ENCODE measurements around the gene OR51E1.

OR51E1 gene

DNA sequence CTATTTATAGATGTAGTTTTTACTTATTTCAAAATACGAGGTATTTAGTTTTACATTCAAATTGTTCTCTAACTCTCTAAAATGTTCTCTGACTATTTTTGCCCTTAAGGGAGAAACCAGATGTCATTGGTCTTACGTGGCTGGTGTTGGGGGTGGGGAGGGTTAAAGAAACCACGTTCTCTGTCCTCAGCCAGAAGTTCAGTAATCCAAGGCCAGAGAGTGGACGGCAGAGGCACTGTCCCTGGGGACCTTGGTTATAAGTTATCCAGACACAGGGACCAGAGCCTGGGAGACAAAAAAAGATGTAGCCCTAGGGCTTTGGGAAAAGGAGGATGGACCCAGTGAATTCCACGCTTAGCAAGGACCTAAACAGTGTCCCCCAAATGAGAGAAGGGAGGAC lies 706 bp upstream of the OR51E1 start:
- no peak overlapping the region for H2AK5ac ChIP-seq (ENCODE audit: low read length)
- no peak overlapping the region for H2BK5ac ChIP-seq (ENCODE audit: low read length)
- H3K36me3 ChIP-seq (ENCODE audit: control insufficient read depth, insufficient read depth, low read length): no peaks in the 10 kb centered on the region
- H3K4me1 ChIP-seq (ENCODE audit: control insufficient read depth, low read depth, low read length): no peaks in the 10 kb centered on the region
- H2BK15ac ChIP-seq (replicated peaks; ENCODE audit: low read depth): no peak overlapping the region
- no CpG with 5 or more reads among the region's 5 CpGs for WGBS (ENCODE audit: extremely low coverage, insufficient coverage, low lambda C conversion rate)
- no peak overlapping the region for H2BK120ac ChIP-seq (ENCODE audit: low read depth, low read length)
- H3K79me1 ChIP-seq (ENCODE audit: low read length): no peaks in the 10 kb centered on the region
- H3K23ac ChIP-seq (ENCODE audit: low read length): no peak overlapping the region
- no peak overlapping the region for H3K27ac ChIP-seq (ENCODE audit: low read depth, low read length)
- H3K56ac ChIP-seq (ENCODE audit: low read length): no peak overlapping the region
- H3K4me2 ChIP-seq (ENCODE audit: low read length): no peak overlapping the region
- no peaks in the 10 kb centered on the region for H3K79me2 ChIP-seq (ENCODE audit: control insufficient read depth, insufficient read depth, low read length)
- H3K4me3 ChIP-seq (ENCODE audit: low read length): no peak overlapping the region
- no peak for DNase-seq
- no peak overlapping the region for H4K5ac ChIP-seq (ENCODE audit: low read length)
- no peak overlapping the region for H4K8ac ChIP-seq (ENCODE audit: low read depth, low read length)
- no peak overlapping the region for H3K4ac ChIP-seq (ENCODE audit: low read depth, low read length)
- H3K18ac ChIP-seq (ENCODE audit: low read length): no peak overlapping the region
- no peaks in the 10 kb centered on the region for H3K27me3 ChIP-seq (ENCODE audit: insufficient read depth, low read length, poor library complexity)
- H3K9ac ChIP-seq (ENCODE audit: low read length): no peak overlapping the region

DNA sequence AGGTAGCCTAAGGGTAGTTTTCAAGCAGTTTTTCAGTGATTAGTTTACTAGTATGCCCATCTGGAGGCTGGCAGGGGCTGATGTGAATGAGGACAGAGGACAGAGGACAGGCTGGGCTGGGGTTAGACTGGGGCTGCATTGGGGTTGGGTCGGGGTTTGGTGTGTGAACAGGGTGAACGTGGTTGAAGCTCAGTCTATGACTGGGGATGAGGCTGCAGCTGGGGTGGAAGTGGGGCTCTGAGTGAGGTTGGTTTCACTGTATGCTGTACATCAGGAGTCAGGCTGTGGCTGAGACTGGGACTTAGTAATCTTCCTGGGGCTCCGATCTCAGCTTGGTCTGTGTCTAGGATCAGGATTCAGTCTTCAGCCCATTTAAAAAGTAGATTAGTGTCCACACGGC lies 451 bp downstream of the OR51E1 start:
- Histone ChIP-seq H2BK15ac (replicated peaks; ENCODE audit: low read depth) (no peak overlapping the region), H3K79me1 (ENCODE audit: low read length) (no peaks in the 10 kb centered on the region), H3K23ac (ENCODE audit: low read length) (no peak overlapping the region), H3K4ac (ENCODE audit: low read depth, low read length) (no peak overlapping the region), H3K79me2 (ENCODE audit: control insufficient read depth, insufficient read depth, low read length) (no peaks in the 10 kb centered on the region), H3K56ac (ENCODE audit: low read length) (no peak overlapping the region), H3K9ac (ENCODE audit: low read length) (no peak overlapping the region), H3K18ac (ENCODE audit: low read length) (no peak overlapping the region), H4K5ac (ENCODE audit: low read length) (no peak overlapping the region), H3K4me1 (ENCODE audit: control insufficient read depth, low read depth, low read length) (no peaks in the 10 kb centered on the region), H3K4me3 (ENCODE audit: low read length) (no peak overlapping the region), H3K27ac (ENCODE audit: low read depth, low read length) (no peak overlapping the region), H4K8ac (ENCODE audit: low read depth, low read length) (no peak overlapping the region), H3K27me3 (ENCODE audit: insufficient read depth, low read length, poor library complexity) (no peaks in the 10 kb centered on the region), H3K36me3 (ENCODE audit: control insufficient read depth, insufficient read depth, low read length) (no peaks in the 10 kb centered on the region), H2BK120ac (ENCODE audit: low read depth, low read length) (no peak overlapping the region), H2BK5ac (ENCODE audit: low read length) (no peak overlapping the region), H2AK5ac (ENCODE audit: low read length) (no peak overlapping the region), H3K4me2 (ENCODE audit: low read length) (no peak overlapping the region)
- WGBS (ENCODE audit: extremely low coverage, insufficient coverage, low lambda C conversion rate): no CpG with 5 or more reads among the region's 4 CpGs
- DNase-seq: no peak

DNA sequence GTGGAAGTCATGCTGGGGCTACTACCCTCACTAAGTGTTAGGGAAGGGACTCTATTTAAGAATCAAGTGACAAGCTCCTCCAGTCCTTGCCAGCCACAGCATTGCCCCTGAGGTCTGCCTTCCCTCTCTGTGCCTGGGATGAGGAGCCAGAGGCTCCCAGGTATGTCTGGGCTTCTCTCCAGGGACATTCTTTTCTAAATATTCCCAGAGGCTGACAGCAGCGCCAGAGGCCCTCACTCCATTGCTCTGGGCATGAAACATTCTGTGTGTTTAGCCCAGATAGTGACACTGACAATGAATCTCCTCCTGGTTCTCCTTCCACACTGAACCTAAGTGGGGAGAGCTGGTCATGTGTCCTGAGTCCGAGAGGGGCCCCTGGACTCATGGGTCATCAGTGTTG lies 2.2 kb downstream of the OR51E1 start:
- Histone ChIP-seq H3K23ac (ENCODE audit: low read length) (no peak overlapping the region), H3K18ac (ENCODE audit: low read length) (no peak overlapping the region), H3K4ac (ENCODE audit: low read depth, low read length) (no peak overlapping the region), H3K9ac (ENCODE audit: low read length) (no peak overlapping the region), H2BK5ac (ENCODE audit: low read length) (no peak overlapping the region), H2BK120ac (ENCODE audit: low read depth, low read length) (no peak overlapping the region), H3K36me3 (ENCODE audit: control insufficient read depth, insufficient read depth, low read length) (no peaks in the 10 kb centered on the region), H2BK15ac (replicated peaks; ENCODE audit: low read depth) (no peak overlapping the region), H4K5ac (ENCODE audit: low read length) (no peak overlapping the region), H3K4me1 (ENCODE audit: control insufficient read depth, low read depth, low read length) (no peaks in the 10 kb centered on the region), H3K79me2 (ENCODE audit: control insufficient read depth, insufficient read depth, low read length) (no peaks in the 10 kb centered on the region), H3K4me2 (ENCODE audit: low read length) (no peak overlapping the region), H3K4me3 (ENCODE audit: low read length) (no peak overlapping the region), H3K27ac (ENCODE audit: low read depth, low read length) (no peak overlapping the region), H3K27me3 (ENCODE audit: insufficient read depth, low read length, poor library complexity) (no peaks in the 10 kb centered on the region), H2AK5ac (ENCODE audit: low read length) (no peak overlapping the region), H3K56ac (ENCODE audit: low read length) (no peak overlapping the region), H3K79me1 (ENCODE audit: low read length) (no peaks in the 10 kb centered on the region), H4K8ac (ENCODE audit: low read depth, low read length) (no peak overlapping the region)
- no peak for DNase-seq
- no CpG with 5 or more reads among the region's 2 CpGs for WGBS (ENCODE audit: extremely low coverage, insufficient coverage, low lambda C conversion rate)

DNA sequence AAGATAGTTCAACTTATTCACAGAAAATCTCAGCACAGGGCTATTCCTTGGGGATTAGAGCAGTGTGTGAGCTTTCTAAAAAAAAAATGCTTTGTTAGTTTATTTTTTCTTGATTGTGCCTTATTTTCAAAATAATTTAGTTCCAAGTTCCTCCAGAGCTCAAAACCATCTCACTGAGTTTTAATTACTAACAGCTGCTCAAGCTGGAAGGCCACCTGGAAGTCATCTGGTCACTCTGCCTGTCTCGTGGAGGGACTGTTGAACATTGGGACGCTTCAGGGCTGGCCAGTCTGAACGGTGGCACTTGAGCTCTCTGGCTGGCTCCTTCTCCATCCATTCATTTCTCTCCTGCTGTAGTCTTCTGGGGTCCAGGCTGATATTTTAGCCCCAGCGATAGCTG lies 4.0 kb downstream of the OR51E1 start:
- no peaks in the 10 kb centered on the region for H3K36me3 ChIP-seq (ENCODE audit: control insufficient read depth, insufficient read depth, low read length)
- H3K79me1 ChIP-seq (ENCODE audit: low read length): no peaks in the 10 kb centered on the region
- H3K23ac ChIP-seq (ENCODE audit: low read length): no peak overlapping the region
- no peak overlapping the region for H3K18ac ChIP-seq (ENCODE audit: low read length)
- H3K56ac ChIP-seq (ENCODE audit: low read length): no peak overlapping the region
- H4K5ac ChIP-seq (ENCODE audit: low read length): no peak overlapping the region
- WGBS (ENCODE audit: extremely low coverage, insufficient coverage, low lambda C conversion rate): no CpG with 5 or more reads among the region's 4 CpGs
- no peaks in the 10 kb centered on the region for H3K4me1 ChIP-seq (ENCODE audit: control insufficient read depth, low read depth, low read length)
- no peak for DNase-seq
- no peak overlapping the region for H3K4me2 ChIP-seq (ENCODE audit: low read length)
- H4K8ac ChIP-seq (ENCODE audit: low read depth, low read length): no peak overlapping the region
- no peak overlapping the region for H3K4ac ChIP-seq (ENCODE audit: low read depth, low read length)
- H3K9ac ChIP-seq (ENCODE audit: low read length): no peak overlapping the region
- no peak overlapping the region for H2BK15ac ChIP-seq (replicated peaks; ENCODE audit: low read depth)
- no peaks in the 10 kb centered on the region for H3K79me2 ChIP-seq (ENCODE audit: control insufficient read depth, insufficient read depth, low read length)
- H3K27me3 ChIP-seq (ENCODE audit: insufficient read depth, low read length, poor library complexity): no peaks in the 10 kb centered on the region
- no peak overlapping the region for H3K27ac ChIP-seq (ENCODE audit: low read depth, low read length)
- no peak overlapping the region for H2BK5ac ChIP-seq (ENCODE audit: low read length)
- no peak overlapping the region for H2BK120ac ChIP-seq (ENCODE audit: low read depth, low read length)
- H3K4me3 ChIP-seq (ENCODE audit: low read length): no peak overlapping the region
- no peak overlapping the region for H2AK5ac ChIP-seq (ENCODE audit: low read length)

DNA sequence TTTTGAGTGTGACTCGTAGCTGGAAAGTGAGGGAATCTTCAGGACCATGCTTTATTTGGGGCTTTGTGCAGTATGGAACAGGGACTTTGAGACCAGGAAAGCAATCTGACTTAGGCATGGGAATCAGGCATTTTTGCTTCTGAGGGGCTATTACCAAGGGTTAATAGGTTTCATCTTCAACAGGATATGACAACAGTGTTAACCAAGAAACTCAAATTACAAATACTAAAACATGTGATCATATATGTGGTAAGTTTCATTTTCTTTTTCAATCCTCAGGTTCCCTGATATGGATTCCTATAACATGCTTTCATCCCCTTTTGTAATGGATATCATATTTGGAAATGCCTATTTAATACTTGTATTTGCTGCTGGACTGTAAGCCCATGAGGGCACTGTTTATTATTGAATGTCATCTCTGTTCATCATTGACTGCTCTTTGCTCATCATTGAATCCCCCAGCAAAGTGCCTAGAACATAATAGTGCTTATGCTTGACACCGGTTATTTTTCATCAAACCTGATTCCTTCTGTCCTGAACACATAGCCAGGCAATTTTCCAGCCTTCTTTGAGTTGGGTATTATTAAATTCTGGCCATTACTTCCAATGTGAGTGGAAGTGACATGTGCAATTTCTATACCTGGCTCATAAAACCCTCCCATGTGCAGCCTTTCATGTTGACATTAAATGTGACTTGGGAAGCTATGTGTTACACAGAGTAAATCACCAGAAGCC lies 11.0 kb downstream of the OR51E1 start:
- no CpG with 5 or more reads among the region's 2 CpGs for WGBS (ENCODE audit: extremely low coverage, insufficient coverage, low lambda C conversion rate)

More for the DNA sequence above, 11.0 kb downstream of the OR51E1 start:
- Histone ChIP-seq H2BK15ac (replicated peaks; ENCODE audit: low read depth) (no peak overlapping the region), H3K4ac (ENCODE audit: low read depth, low read length) (no peak overlapping the region), H3K4me3 (ENCODE audit: low read length) (no peak overlapping the region), H3K18ac (ENCODE audit: low read length) (no peak overlapping the region), H3K79me2 (ENCODE audit: control insufficient read depth, insufficient read depth, low read length) (no peaks in the 10 kb centered on the region), H3K9ac (ENCODE audit: low read length) (no peak overlapping the region), H3K27ac (ENCODE audit: low read depth, low read length) (no peak overlapping the region), H3K4me2 (ENCODE audit: low read length) (no peak overlapping the region), H3K36me3 (ENCODE audit: control insufficient read depth, insufficient read depth, low read length) (no peaks in the 10 kb centered on the region), H3K23ac (ENCODE audit: low read length) (no peak overlapping the region), H3K4me1 (ENCODE audit: control insufficient read depth, low read depth, low read length) (no peaks in the 10 kb centered on the region), H3K27me3 (ENCODE audit: insufficient read depth, low read length, poor library complexity) (no peaks in the 10 kb centered on the region), H3K79me1 (ENCODE audit: low read length) (no peaks in the 10 kb centered on the region), H2BK120ac (ENCODE audit: low read depth, low read length) (no peak overlapping the region), H4K5ac (ENCODE audit: low read length) (no peak overlapping the region), H2BK5ac (ENCODE audit: low read length) (no peak overlapping the region), H4K8ac (ENCODE audit: low read depth, low read length) (no peak overlapping the region), H3K56ac (ENCODE audit: low read length) (no peak overlapping the region), H2AK5ac (ENCODE audit: low read length) (no peak overlapping the region)
- no peak for DNase-seq
